Astrocyte (in vitro differentiated cells and primary cell): ENCODE results near the gene ACTL6B. TPM values are rescaled to one million over a fixed set of nuclear protein-coding genes. Genes with fewer than 3 reads are reported as not detected.

Source experiments
- DNase-seq: peaks from one replicate; pipeline ENCODE4 v3.0.0-alpha.2; 2010; ENCODE audit warnings: low read depth
- FAIRE-seq: peaks from 2 replicates; lab custom pipeline; 2011; peaks lifted over from hg19 to GRCh38; lab: Jason Lieb, UNC
- H2AFZ ChIP-seq: 2 replicates; pipeline ENCODE4 v1.6.0; 2012; ENCODE audit warnings: low read depth, low read length, inconsistent platforms
- H3K27ac ChIP-seq: 2 replicates; pipeline ENCODE4 v1.5.1; 2011; ENCODE audit warnings: low read depth, low read length, inconsistent platforms
- H3K27me3 ChIP-seq: 2 replicates; pipeline ENCODE4 v1.6.0; 2011; ENCODE audit warnings: low read length, inconsistent platforms; ENCODE audit not compliant: insufficient read depth
- H3K36me3 ChIP-seq: 2 replicates; pipeline ENCODE4 v1.5.1; 2011; ENCODE audit warnings: low read length, inconsistent platforms; ENCODE audit not compliant: insufficient read depth
- H3K4me1 ChIP-seq: 2 replicates; pipeline ENCODE4 v1.5.1; 2011; ENCODE audit warnings: low read length, inconsistent platforms; ENCODE audit not compliant: insufficient read depth
- H3K4me2 ChIP-seq: 2 replicates; pipeline ENCODE4 v1.6.0; 2012; ENCODE audit warnings: low read length, inconsistent platforms
- H3K4me3 ChIP-seq: 2 replicates; pipeline ENCODE4 v1.5.1; 2011; ENCODE audit warnings: low read depth, mild to moderate bottlenecking, low read length, inconsistent platforms; ENCODE audit not compliant: insufficient read depth
- H3K79me2 ChIP-seq: 2 replicates; pipeline ENCODE4 v1.6.0; 2012; ENCODE audit warnings: mild to moderate bottlenecking, low read length, inconsistent platforms; ENCODE audit not compliant: insufficient read depth
- H3K9ac ChIP-seq: 2 replicates; pipeline ENCODE4 v1.6.0; 2012; ENCODE audit warnings: mild to moderate bottlenecking, low read length, inconsistent platforms
- H3K9me3 ChIP-seq: 2 replicates; pipeline ENCODE4 v1.5.1; 2012; ENCODE audit warnings: low read depth, mild to moderate bottlenecking, low read length, inconsistent platforms; ENCODE audit not compliant: insufficient read depth
- H4K20me1 ChIP-seq: 2 replicates; pipeline ENCODE4 v1.6.0; 2012; ENCODE audit warnings: low read length, inconsistent platforms; ENCODE audit not compliant: insufficient read depth
- H3K27ac Mint-ChIP-seq: one replicate; pipeline ENCODE4 v1.8.0; 2021; ENCODE audit warnings: mild to moderate bottlenecking, mixed read lengths; ENCODE audit not compliant: unreplicated experiment
- H3K27me3 Mint-ChIP-seq: one replicate; pipeline ENCODE4 v1.8.0; 2021; ENCODE audit warnings: low read depth, mixed read lengths; ENCODE audit not compliant: unreplicated experiment
- H3K36me3 Mint-ChIP-seq: one replicate; pipeline ENCODE4 v1.8.0; 2021; ENCODE audit warnings: low read depth, mixed read lengths; ENCODE audit not compliant: unreplicated experiment
- H3K4me1 Mint-ChIP-seq: one replicate; pipeline ENCODE4 v1.8.0; 2021; ENCODE audit warnings: low read depth, mixed read lengths; ENCODE audit not compliant: unreplicated experiment
- H3K4me3 Mint-ChIP-seq: one replicate; pipeline ENCODE4 v1.8.0; 2021; ENCODE audit warnings: mild to moderate bottlenecking, moderate library complexity, mixed read lengths; ENCODE audit not compliant: unreplicated experiment
- H3K9me3 Mint-ChIP-seq: one replicate; pipeline ENCODE4 v1.8.0; 2021; ENCODE audit warnings: mild to moderate bottlenecking, mixed read lengths; ENCODE audit not compliant: unreplicated experiment
- EZH2 ChIP-seq: IDR thresholded peaks from 2 replicates; pipeline ENCODE4 v1.6.1; 2012; ENCODE audit warnings: mild to moderate bottlenecking, low read length, inconsistent platforms; ENCODE audit not compliant: insufficient read depth
- total RNA-seq: library from RNA; stranded (reverse); gene quantifications from 2 replicates; pipeline ENCODE4 v1.2.1, GENCODE V29; 2021
- TF ChIP-seq, protein P1 (sequence below): IDR thresholded peaks from 2 replicates; pipeline ENCODE4 v1.5.1; 2011; ENCODE audit warnings: low read depth, mild to moderate bottlenecking, inconsistent platforms, low read length, moderate library complexity; ENCODE audit not compliant: insufficient read depth

ACTL6B gene
- total RNA-seq, 1 donor from 2014 or later, result not detected

DNA sequence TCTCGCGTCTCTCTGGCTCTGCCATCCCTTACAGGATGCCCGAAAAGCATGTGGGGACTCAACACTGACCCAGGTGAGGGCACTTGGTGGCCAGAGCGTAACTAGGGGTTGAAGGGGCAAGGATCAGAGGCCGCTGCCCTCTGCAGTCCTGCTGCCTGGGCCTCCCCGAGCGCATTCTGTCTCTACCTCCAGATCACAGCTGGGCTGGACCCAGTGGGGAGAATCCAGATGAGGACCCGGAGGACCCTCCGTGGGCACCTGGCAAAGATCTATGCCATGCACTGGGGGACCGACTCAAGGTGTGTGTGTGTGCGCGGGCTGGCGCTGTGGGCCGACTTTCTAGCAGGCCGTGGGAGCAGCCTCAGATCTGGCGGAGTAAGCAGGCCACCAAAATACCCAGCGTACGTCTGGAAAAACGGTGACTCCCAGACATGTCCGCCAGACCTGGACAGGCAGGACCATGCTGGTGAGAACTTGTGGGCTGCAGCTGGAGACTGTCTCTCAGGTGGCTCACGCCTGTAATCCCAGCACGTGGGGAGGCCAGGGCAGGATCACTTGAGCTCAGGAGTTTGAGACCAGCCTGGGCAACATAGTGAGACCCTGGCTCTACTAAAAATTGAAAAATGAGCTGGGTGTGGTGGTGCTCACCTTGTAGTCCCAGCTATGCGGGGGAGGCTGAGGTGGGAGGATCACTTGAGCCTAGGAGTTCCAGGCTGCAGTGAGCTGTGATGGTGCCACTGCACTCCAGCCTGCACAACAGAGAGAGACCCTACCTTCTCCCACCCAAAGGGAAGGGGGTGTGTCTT, 20.5 kb upstream of the ACTL6B start:
- Histone ChIP-seq H3K4me1 (peaks cover 7% of the 10 kb centered on the region), H3K9ac (peak overlapping the region; percentile 92), H2AFZ (no peak overlapping the region), H3K4me3 (no peak overlapping the region), H3K9me3 (no peaks in the 10 kb centered on the region), H3K27ac (no peak overlapping the region), H3K4me2 (peak overlapping the region; percentile 85), H3K36me3 (no peaks in the 10 kb centered on the region), H4K20me1 (peaks cover 53% of the 10 kb centered on the region), H3K79me2 (peaks cover 47% of the 10 kb centered on the region), H3K27me3 (no peaks in the 10 kb centered on the region)
- TF ChIP-seq, protein P1, sequence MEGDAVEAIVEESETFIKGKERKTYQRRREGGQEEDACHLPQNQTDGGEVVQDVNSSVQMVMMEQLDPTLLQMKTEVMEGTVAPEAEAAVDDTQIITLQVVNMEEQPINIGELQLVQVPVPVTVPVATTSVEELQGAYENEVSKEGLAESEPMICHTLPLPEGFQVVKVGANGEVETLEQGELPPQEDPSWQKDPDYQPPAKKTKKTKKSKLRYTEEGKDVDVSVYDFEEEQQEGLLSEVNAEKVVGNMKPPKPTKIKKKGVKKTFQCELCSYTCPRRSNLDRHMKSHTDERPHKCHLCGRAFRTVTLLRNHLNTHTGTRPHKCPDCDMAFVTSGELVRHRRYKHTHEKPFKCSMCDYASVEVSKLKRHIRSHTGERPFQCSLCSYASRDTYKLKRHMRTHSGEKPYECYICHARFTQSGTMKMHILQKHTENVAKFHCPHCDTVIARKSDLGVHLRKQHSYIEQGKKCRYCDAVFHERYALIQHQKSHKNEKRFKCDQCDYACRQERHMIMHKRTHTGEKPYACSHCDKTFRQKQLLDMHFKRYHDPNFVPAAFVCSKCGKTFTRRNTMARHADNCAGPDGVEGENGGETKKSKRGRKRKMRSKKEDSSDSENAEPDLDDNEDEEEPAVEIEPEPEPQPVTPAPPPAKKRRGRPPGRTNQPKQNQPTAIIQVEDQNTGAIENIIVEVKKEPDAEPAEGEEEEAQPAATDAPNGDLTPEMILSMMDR, result no peak
- Mint-ChIP-seq H3K27ac (peak overlapping the region; percentile 83), H3K4me3 (peak overlapping the region; percentile 84), H3K9me3 (no peaks in the 10 kb centered on the region), H3K36me3 (peaks cover 7% of the 10 kb centered on the region), H3K27me3 (peaks cover 2% of the 10 kb centered on the region), H3K4me1 (peaks cover 4% of the 10 kb centered on the region)
- no peak for FAIRE-seq
- DNase-seq, result no peak

DNA sequence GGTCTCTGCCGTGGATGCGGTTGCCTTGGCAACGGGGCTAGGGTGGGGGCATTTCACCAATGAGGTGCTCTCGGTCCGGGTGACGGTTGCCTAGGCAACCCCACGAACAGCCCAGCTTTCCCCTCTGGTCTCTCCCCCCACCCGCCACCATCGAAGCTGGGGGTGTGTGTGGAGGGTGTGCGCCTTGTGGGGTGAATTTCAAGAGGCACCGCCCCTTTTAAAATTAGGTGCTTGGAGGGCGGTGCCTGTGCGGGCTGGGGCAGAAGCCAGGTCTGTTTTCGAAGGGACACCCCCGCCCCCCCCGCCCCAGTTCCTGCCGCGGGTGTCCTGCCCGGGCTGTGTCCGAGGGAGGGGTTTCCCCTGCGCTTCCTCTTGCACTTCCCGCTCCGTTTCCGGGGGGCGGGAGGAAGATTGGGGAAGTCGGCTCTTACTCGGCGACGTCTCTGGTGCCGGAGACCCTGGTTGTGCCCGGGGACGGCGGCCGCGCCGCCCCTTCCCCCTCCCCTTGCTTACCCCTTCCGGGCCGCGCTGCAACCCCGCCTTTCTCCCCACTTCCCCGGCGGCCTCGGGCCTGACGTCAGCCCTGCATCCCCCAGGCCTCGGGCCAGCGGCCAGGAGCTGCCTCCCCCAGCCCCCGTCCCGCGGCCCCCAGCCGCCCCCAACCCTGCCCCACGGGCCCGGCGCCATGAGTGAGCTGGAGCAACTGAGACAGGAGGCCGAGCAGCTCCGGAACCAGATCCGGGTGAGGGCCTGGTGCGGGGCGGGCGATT, 19.5 kb upstream of the ACTL6B start:
- H2AFZ ChIP-seq, result no peak overlapping the region
- FAIRE-seq (no peak), DNase-seq (peak; percentile 51)
- H3K36me3 ChIP-seq, result no peaks in the 10 kb centered on the region
- TF ChIP-seq, protein P1, result no peak
- no peak for TF ChIP-seq EZH2
- Mint-ChIP-seq H3K36me3 (peaks cover 7% of the 10 kb centered on the region), H3K4me3 (peak overlapping the region; percentile 85), H3K27me3 (peaks cover 6% of the 10 kb centered on the region), H3K27ac (no peak overlapping the region), H3K4me1 (peaks cover 4% of the 10 kb centered on the region), H3K9me3 (no peaks in the 10 kb centered on the region)
- H4K20me1 ChIP-seq, result peaks cover 49% of the 10 kb centered on the region
- peak overlapping the region; percentile 50 for H3K27ac ChIP-seq
- H3K9me3 ChIP-seq, result no peaks in the 10 kb centered on the region
- H3K27me3 ChIP-seq, result no peaks in the 10 kb centered on the region
- H3K4me1 ChIP-seq, result peaks cover 5% of the 10 kb centered on the region
- peak overlapping the region; percentile 83 for H3K4me3 ChIP-seq
- peak overlapping the region; percentile 92 for H3K9ac ChIP-seq
- peak overlapping the region; percentile 85 for H3K4me2 ChIP-seq
- peaks cover 47% of the 10 kb centered on the region for H3K79me2 ChIP-seq
